ENCODE results near the gene LRRK2. TPM values are rescaled to one million over a fixed set of nuclear protein-coding genes. Genes with fewer than 3 reads are reported as not detected.

LRRK2 gene
- total RNA-seq, 1 experiment from 2014 or later = 3.1 TPM

DNA sequence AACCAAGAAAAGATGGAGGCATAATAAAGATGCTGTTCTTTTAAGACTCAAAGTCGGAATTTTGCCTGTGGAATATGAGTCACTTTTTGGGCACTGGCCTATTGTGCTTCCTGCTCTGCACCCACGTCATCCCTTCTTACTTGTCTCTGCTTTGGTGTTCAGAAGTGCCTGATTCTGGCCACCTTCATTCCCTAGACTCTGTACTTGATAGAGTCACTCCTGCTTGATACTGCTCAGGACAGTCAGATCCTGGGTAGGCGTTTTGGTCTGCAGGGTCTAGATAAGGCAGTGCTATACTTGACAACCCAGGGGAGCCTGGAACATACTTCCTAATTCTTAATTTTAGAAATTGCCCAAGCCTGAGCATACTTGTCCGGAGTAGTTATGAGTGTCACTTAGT, 1.9 kb downstream of the LRRK2 start:
- H3K36me3 ChIP-seq (ENCODE audit: insufficient read depth, low read length, poor library complexity, severe bottlenecking) = no peaks in the 10 kb centered on the region
- TF ChIP-seq, protein P1, sequence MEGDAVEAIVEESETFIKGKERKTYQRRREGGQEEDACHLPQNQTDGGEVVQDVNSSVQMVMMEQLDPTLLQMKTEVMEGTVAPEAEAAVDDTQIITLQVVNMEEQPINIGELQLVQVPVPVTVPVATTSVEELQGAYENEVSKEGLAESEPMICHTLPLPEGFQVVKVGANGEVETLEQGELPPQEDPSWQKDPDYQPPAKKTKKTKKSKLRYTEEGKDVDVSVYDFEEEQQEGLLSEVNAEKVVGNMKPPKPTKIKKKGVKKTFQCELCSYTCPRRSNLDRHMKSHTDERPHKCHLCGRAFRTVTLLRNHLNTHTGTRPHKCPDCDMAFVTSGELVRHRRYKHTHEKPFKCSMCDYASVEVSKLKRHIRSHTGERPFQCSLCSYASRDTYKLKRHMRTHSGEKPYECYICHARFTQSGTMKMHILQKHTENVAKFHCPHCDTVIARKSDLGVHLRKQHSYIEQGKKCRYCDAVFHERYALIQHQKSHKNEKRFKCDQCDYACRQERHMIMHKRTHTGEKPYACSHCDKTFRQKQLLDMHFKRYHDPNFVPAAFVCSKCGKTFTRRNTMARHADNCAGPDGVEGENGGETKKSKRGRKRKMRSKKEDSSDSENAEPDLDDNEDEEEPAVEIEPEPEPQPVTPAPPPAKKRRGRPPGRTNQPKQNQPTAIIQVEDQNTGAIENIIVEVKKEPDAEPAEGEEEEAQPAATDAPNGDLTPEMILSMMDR (conservative IDR thresholded peaks at IDR 0.05; ENCODE audit: low read depth, low read length) = no peak
- TF ChIP-seq EZH2 (IDR thresholded peaks at IDR 0.05; ENCODE audit: borderline replicate concordance, low read depth, low read length, poor library complexity, severe bottlenecking) = no peak
- CTCF ChIA-PET = no interaction called here
- no peaks in the 10 kb centered on the region for H3K4me1 ChIP-seq (ENCODE audit: insufficient read depth, low read length, poor library complexity, severe bottlenecking)
- no peak overlapping the region for H3K4me3 ChIP-seq (ENCODE audit: low read depth, low read length, poor library complexity, severe bottlenecking)
- no peak overlapping the region for H3K27ac ChIP-seq (ENCODE audit: low read depth, low read length, poor library complexity, severe bottlenecking)
- H3K9me3 ChIP-seq (ENCODE audit: low read depth, low read length, poor library complexity, severe bottlenecking) = no peaks in the 10 kb centered on the region
- no TSS peak for BruUV-seq (replicated peaks)
- intact Hi-C loops (cut with micrococcal nuclease; ENCODE audit: unreplicated experiment) = no loop called here
- DNase-seq (ENCODE audit: low spot score) = peak; percentile 55
- POLR2A ChIA-PET (ENCODE audit: low non-redundant PET) = no interaction called here
- H3K27me3 ChIP-seq (replicated peaks; ENCODE audit: insufficient read depth, low read depth, low read length, poor library complexity) = no peaks in the 10 kb centered on the region

DNA sequence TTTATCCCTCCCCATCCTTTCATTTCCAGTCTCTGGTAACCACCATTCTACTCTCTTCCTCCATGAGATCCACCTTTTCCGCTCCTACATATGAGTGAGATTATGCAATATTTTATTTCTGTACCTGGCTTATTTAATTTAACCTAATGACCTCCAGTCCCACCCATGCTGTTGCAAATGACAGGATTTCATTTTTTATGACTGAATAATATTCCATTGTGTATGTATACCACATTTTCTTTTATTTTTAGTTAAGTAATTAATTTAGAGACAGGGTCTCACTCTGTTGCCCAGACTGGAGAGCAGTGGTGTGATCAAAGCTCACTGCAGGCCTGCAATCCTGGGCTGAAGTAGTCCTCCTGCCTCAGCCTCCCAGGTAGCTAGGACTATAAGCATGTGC, 2.6 kb downstream of the LRRK2 start:
- H3K4me1 ChIP-seq (ENCODE audit: insufficient read depth, low read length, poor library complexity, severe bottlenecking) = no peaks in the 10 kb centered on the region
- CTCF ChIA-PET = no interaction called here
- no peaks in the 10 kb centered on the region for H3K36me3 ChIP-seq (ENCODE audit: insufficient read depth, low read length, poor library complexity, severe bottlenecking)
- no peaks in the 10 kb centered on the region for H3K27me3 ChIP-seq (replicated peaks; ENCODE audit: insufficient read depth, low read depth, low read length, poor library complexity)
- H3K27ac ChIP-seq (ENCODE audit: low read depth, low read length, poor library complexity, severe bottlenecking) = no peak overlapping the region
- TF ChIP-seq, protein P1 (conservative IDR thresholded peaks at IDR 0.05; ENCODE audit: low read depth, low read length) = no peak
- no peak for TF ChIP-seq EZH2 (IDR thresholded peaks at IDR 0.05; ENCODE audit: borderline replicate concordance, low read depth, low read length, poor library complexity, severe bottlenecking)
- POLR2A ChIA-PET (ENCODE audit: low non-redundant PET) = no interaction called here
- BruUV-seq (replicated peaks) = no TSS peak
- H3K9me3 ChIP-seq (ENCODE audit: low read depth, low read length, poor library complexity, severe bottlenecking) = no peaks in the 10 kb centered on the region
- H3K4me3 ChIP-seq (ENCODE audit: low read depth, low read length, poor library complexity, severe bottlenecking) = no peak overlapping the region
- no peak for DNase-seq (ENCODE audit: low spot score)
- intact Hi-C loops (cut with micrococcal nuclease; ENCODE audit: unreplicated experiment) = no loop called here

DNA sequence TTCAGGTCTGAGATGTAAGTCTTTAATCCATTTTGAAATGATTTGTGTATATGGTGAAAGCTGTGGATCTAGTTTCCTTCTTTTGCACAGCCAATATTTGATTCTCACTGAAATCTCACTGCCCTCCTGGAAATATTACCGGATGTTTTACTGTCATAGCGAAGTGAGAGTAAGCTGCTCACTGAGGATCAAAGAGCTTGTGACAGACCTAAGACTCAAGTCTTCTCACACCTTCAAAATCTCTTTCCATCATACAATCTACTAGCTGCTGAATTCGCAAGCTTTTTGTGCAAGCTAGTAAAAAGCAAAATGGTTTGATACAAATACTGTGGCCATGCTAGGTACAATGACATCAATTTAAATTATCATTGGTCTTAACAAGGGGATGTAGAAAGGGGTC, 3.9 kb downstream of the LRRK2 start:
- CTCF ChIA-PET = no interaction called here
- Histone ChIP-seq H3K27me3 (replicated peaks; ENCODE audit: insufficient read depth, low read depth, low read length, poor library complexity) (no peaks in the 10 kb centered on the region), H3K36me3 (ENCODE audit: insufficient read depth, low read length, poor library complexity, severe bottlenecking) (no peaks in the 10 kb centered on the region), H3K4me1 (ENCODE audit: insufficient read depth, low read length, poor library complexity, severe bottlenecking) (no peaks in the 10 kb centered on the region), H3K4me3 (ENCODE audit: low read depth, low read length, poor library complexity, severe bottlenecking) (no peak overlapping the region), H3K27ac (ENCODE audit: low read depth, low read length, poor library complexity, severe bottlenecking) (no peak overlapping the region), H3K9me3 (ENCODE audit: low read depth, low read length, poor library complexity, severe bottlenecking) (no peaks in the 10 kb centered on the region)
- DNase-seq (ENCODE audit: low spot score) = no peak
- intact Hi-C loops (cut with micrococcal nuclease; ENCODE audit: unreplicated experiment) = no loop called here
- no peak for TF ChIP-seq EZH2 (IDR thresholded peaks at IDR 0.05; ENCODE audit: borderline replicate concordance, low read depth, low read length, poor library complexity, severe bottlenecking)
- TF ChIP-seq, protein P1 (conservative IDR thresholded peaks at IDR 0.05; ENCODE audit: low read depth, low read length) = no peak
- BruUV-seq (replicated peaks) = no TSS peak
- POLR2A ChIA-PET (ENCODE audit: low non-redundant PET) = no interaction called here

Data from A673 (cell line).